Activated CD4-positive, alpha-beta T cell treated with anti-CD3 and anti-CD28 coated beads, Interleukin-2, amount 50 U/mL, for 24 hours (primary cell): ENCODE measurements around the gene HCFC1.
A peak's percentile ranks its signal among the peaks of the same experiment; 100 is the strongest.

ENCODE experiments used
- DNase-seq, 2 donors: peaks; one replicate each; pipeline ENCODE4 v3.0.0-alpha.2; 2020; ENCODE audit warnings: low read depth in 1 of 2, low spot score in 1 of 2

HCFC1 gene

GRCh38 chrX:153905481-153906095 is 66.0 kb downstream of the HCFC1 start:
- no peak for DNase-seq

- DNase-seq, result no peak
Observed at GRCh38 chrX:153903991-153904957, 67.3 kb downstream of the HCFC1 start, which contains the start of gene AVPR2. TSS of gene AVPR2 (plus strand) at chrX:153904673. CDS start at chrX:153905146, 473 bp downstream.

DNA sequence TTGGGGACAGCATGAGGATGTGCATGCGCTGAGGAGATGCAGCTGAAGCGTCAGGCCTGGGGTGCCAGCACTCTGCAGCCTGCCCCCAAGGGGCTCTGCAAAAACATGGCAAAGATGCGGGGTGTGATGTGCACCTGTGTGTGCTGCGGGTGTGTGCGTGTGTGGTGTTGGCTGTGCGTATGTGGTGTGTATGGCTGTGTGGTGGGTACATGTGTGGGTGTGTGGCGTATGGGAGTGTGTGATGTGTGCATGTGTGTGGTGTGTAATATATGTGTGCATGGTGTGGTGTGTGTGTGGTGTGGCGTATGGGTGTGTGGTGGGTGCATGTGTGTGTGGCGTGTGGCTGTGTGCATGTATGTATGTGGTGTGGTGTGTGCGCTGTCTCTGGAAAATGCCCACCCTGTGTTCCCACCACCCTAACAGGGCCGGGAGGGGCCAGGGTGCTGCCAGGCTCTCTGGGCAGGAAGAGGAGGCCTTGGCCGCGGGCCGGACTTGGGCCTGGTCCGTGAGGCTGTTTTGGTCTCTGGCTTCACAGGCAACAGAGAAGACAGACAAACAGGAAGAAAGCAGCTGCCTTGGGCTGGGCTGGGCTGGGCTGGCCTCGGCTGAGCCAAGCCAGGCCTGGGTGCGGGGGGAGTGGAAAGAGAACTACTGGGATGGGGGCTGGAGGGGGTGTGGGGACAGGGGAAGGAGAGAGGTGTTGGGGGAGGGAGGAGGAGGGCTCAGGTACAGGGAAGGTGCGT is 68.2 kb downstream of the HCFC1 start:
- no peak for DNase-seq

DNA sequence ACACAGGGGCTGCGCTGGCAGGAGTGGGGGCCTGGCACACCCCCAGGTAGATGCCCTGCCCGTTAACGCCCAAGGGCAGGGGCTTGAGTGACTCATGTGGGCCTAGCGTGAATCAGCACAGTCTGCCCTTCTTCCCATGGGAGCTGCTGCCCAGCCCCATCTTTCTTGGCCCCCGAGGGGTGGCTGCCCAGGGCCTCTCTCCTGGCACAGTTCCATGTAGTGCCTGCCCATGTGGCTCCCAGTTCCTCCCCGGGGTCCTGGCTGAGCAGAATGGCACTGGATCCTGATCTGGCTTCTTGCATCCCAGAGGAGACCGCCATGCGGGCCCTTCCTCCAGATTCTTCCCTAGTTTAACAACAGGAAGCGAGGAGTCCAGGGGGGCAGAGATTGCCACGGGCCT is 69.2 kb downstream of the HCFC1 start:
- DNase-seq, result no peak

DNA sequence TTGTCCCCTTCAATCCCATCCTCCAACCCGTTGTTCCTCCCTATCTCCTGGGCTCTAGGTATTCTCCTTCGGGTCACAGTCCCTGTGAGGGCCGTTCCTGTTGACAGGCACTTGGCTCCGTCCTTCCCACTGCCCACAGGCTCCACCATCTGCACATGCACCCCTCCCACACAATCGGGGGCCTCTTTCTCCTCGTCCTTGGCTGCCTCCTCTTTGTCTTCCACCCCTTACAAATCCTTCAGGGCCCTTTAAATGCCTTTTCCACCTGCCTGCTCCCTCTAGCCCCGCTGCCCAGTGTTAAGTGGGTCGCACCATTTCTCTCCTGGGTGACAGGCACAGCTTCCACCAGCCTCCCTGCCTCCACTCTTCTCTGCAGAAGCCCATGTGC is 69.9 kb downstream of the HCFC1 start:
- no peak for DNase-seq

DNA sequence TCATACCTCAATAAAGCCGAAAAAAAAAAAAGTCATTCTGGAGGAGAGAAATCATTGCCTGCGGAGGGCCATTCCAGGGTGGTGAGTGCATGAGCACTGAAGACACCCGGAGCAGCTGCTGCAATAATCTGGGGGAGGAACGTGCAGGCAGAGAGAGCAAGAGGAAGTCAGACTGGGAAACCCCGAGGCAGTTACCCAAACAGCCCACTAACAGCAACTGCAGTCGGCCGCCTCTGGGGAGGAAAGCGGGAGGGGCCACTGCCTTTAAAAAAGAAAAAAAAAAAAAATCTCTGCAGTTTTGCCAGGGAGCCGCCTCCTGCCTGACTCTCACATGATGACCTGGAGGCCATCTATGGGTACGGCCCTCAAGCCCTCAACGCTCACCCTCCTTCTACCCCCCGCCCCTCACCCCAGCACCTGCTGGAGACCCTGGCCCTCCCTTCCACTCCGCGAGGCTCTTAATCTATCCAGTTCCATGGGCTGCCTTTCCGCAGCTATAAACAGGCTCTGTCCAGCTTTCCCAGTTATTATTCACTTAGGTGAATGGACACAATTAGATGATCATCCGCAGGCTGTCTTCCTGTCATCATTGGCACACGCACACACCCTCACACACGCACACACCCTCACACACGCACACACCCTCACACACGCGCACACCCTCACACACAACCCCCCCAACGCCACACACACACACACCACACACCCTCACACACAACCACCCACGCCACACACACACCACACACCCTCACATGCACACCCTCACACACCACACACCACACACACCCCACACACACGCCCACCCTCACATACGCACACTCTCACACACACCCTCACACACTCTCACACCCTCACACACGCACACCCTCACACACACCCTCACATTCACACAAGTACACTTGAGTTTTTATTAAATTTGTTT is 70.5 kb downstream of the HCFC1 start:
- peak in 1 of 2 donors; percentile 43 for DNase-seq

- no peak for DNase-seq
Observed at GRCh38 chrX:153897899-153898298, 73.7 kb downstream of the HCFC1 start.
